ENCODE results near the gene SSTR4.

DNA sequence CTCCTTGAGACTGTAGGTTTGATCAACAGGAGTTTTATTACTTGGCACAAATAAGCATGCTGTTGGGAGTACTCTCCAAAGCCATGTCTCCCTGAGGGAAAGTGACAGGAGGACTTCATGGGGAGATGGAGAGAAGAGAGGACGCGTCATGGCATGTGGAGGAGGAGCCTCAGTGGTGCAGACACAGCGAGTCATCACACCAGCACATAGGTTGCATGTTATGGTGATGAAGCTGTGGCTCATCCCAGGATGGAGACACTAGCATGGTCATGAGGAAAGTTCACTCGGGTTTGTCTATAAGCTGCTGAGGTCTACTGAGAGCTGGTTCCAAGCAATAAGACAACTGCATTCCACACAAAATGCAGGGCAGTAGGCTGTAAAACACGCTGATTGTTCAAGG, 13.2 kb upstream of the SSTR4 start:
- TF ChIP-seq, protein P1, sequence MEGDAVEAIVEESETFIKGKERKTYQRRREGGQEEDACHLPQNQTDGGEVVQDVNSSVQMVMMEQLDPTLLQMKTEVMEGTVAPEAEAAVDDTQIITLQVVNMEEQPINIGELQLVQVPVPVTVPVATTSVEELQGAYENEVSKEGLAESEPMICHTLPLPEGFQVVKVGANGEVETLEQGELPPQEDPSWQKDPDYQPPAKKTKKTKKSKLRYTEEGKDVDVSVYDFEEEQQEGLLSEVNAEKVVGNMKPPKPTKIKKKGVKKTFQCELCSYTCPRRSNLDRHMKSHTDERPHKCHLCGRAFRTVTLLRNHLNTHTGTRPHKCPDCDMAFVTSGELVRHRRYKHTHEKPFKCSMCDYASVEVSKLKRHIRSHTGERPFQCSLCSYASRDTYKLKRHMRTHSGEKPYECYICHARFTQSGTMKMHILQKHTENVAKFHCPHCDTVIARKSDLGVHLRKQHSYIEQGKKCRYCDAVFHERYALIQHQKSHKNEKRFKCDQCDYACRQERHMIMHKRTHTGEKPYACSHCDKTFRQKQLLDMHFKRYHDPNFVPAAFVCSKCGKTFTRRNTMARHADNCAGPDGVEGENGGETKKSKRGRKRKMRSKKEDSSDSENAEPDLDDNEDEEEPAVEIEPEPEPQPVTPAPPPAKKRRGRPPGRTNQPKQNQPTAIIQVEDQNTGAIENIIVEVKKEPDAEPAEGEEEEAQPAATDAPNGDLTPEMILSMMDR (IDR thresholded peaks at IDR 0.05; ENCODE audit: insufficient read depth, low read length, poor library complexity, severe bottlenecking) = no peak
- TF ChIP-seq EZH2phosphoT487 (conservative IDR thresholded peaks at IDR 0.05; ENCODE audit: low read length) = no peak

All from SU-DHL-6 (cell line).